GM12891 (cell line): Measurements from ENCODE around the gene HLCS.

ENCODE experiments used
- POLR2A ChIP-seq: IDR thresholded peaks from 2 replicates; pipeline ENCODE4 v1.6.1; 2011; ENCODE audit warnings: low read depth, low read length, control low read depth
- POLR2AphosphoS5 ChIP-seq: IDR thresholded peaks from 2 replicates; pipeline ENCODE4 v1.6.1; 2011; ENCODE audit warnings: low read depth, low read length, control low read depth
- SPI1 ChIP-seq: IDR thresholded peaks from 2 replicates; pipeline ENCODE4 v1.6.1; 2011; ENCODE audit warnings: low read depth, low read length, control low read depth
- TAF1 ChIP-seq: IDR thresholded peaks from 2 replicates; pipeline ENCODE4 v1.6.1; 2011; ENCODE audit warnings: low read depth, low read length, control low read depth

DNA sequence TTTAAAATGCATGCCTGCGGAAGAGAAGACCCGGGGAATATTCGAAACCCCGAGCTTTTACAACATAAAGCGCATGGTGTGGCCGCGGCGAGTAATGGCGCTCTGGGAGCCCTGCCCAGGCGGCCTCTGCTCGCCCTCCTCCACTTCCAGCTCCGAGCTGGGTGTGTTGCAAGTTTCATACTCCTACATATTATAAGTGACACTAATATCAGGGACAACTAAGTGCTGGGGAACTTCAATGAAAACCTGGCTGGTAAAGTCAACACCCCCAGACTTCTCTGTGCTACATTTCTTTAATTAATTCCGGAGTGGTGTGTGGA is 255.8 kb downstream of the HLCS start:
- no peak for TF ChIP-seq POLR2A
- TF ChIP-seq POLR2AphosphoS5, result no peak
- no peak for TF ChIP-seq SPI1
- no peak for TF ChIP-seq TAF1
